ENCODE measurements around the gene HLCS.

Gene HLCS

GRCh38 chr21:36985751-36986594 lies 19.5 kb upstream of the HLCS start:
- DNase-seq = no peak

DNA sequence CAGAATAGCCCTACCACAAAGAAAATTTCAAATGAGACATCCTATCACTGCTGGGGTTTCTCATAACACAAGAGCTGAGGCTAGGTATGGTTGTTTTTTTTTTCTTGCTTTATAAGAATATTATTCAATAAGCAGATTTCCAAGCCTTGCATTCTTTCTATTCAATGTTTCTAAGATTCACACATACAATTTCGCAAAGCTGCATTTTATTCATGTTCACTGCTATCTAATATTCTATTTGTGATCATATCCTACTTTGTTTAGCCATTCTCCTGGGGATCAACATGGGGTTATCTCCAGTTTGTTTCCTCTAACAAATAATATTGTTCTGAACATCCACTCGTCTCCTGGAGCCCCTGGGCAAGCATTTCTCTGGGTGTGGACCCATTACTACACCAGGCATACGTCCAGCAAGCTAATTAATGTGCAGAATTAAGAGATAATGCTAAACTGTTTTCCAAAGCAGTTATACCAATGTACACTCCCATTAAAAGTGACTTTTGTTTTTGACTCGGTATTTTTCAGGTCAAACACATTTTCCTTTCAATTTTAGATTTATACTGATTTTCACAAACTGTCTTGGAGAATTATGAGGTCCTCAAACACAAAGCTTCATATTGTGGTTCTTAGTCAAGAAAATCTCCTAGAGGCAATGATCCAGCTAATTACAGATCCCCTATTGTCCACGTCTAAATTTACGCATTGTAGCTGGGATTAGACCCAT lies 15.7 kb upstream of the HLCS start:
- DNase-seq = no peak

DNA sequence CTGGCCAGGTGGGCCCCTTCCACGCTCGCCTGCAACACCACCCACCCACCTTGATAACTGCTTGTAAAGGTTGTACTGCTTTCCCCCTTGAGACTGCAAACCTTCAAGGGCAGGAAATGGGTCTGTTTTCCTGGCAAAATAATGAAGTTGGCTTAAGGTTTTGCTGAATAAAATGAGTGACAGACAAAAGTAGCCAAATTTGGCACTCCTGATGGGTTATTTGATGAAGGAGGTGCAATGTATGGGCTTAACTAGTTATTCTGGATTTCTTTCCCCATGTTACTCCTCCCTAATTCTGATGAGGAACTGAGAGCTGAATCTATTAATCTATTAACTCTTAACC lies 14.6 kb upstream of the HLCS start:
- no peak for DNase-seq

DNA sequence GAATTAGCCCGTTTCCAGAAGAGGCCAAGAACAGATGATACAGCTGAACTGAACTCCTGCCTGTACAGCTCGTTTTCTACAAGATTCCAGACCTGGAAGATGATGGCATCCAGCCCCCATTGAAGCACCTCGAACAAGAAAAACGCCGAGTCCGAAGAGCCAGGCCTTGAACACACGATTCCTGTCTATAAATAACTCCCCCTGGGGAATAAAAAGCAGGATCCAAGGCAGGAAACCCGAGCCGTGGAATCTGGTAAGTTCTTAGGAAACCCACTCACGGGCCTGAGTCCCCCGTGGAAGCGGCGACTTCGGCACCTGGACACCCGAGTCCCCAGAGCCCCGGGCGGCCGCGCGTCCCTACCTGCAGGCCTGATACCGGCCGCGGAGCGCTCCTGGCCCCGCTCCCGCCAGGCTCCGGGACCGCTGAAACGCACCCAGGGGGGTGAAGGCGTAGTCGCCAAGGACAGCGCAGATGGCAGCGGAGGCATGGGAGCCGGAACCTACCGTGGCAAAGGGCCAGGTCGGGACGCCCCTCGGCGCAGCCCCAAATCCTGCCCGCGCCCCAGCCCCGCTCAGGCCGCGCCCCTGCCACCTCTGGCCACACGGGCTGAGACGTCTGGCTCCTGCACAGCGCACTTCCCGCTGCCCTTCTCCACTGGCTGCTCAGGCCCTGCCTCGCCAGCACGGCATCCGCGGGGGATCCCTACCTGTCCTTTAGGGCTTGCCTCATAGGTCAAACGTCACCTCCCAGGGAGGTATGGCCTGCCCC lies 14.0 kb upstream of the HLCS start:
- no peak for DNase-seq

- DNase-seq = no peak
These were observed 10.6 kb upstream of the HLCS start for GRCh38 chr21:36976882-36977651.

DNA sequence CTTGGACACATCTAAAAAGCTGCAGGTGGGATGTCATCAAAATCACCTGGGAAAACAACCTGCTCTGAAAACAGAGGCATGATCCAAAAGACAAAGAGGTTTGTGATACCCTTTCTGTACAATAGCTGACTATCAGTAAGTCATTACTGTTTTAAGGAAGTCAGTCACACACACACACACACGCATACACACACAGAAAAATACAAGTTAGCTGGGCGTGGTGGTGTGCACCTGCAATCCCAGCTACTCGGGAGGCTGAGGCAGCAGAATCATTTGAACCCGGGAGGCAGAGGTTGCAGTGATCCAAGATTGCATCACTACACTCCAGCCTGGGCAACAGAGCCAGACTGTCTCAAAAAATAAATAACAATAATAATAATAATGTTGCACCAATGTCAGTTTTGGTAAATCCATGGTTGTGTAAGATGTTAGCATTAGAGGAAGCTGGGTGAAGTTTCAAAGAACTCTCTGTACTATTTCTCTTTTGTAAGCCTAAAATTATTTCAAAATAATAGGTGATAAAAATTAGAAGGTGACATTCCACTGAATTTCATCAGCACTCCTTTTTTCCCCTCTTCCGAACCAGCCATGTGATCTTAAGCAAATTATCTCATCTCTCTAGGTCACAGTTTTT lies 9.9 kb upstream of the HLCS start:
- no peak for DNase-seq

DNA sequence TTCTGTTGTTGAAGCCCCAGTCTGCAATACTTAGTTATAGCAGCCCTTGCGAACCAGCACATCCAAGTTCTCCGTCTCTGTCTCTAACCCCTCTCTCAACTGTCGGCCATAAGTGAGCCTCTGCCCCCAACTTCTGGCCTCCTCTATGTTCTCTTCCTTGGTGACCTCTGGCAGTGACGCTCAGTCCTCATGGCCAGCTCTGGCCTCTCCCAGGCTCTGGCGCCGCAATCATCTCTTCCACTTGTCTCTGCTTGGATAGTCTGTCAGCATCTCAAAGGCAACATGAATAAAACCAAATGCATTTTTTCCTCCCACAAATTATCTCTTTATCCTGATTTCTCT lies 8.4 kb upstream of the HLCS start:
- no peak for DNase-seq

- no peak for DNase-seq
These were observed 7.7 kb upstream of the HLCS start for GRCh38 chr21:36973986-36974850.

DNA sequence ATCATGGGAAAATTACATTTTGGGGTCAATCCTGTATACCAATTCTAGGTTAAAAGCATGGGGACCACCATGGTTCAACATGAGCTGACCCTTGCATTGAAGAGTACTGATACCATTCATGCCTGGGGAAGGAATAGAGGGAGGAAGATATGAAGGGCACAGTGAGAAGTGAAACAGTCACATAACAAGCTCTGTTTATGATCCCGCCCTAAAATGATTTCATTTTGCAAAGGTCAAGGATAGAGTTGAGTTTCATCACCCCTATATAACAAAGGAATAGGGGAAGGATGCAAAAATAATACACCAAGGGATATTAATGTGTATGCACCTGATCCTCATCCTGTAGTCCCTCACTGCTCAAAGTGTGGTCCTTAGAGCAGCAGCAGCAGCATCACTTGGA lies 2.5 kb upstream of the HLCS start:
- no peak for DNase-seq

GRCh38 chr21:36968414-36968813 lies 1.9 kb upstream of the HLCS start:
- DNase-seq = no peak

DNA sequence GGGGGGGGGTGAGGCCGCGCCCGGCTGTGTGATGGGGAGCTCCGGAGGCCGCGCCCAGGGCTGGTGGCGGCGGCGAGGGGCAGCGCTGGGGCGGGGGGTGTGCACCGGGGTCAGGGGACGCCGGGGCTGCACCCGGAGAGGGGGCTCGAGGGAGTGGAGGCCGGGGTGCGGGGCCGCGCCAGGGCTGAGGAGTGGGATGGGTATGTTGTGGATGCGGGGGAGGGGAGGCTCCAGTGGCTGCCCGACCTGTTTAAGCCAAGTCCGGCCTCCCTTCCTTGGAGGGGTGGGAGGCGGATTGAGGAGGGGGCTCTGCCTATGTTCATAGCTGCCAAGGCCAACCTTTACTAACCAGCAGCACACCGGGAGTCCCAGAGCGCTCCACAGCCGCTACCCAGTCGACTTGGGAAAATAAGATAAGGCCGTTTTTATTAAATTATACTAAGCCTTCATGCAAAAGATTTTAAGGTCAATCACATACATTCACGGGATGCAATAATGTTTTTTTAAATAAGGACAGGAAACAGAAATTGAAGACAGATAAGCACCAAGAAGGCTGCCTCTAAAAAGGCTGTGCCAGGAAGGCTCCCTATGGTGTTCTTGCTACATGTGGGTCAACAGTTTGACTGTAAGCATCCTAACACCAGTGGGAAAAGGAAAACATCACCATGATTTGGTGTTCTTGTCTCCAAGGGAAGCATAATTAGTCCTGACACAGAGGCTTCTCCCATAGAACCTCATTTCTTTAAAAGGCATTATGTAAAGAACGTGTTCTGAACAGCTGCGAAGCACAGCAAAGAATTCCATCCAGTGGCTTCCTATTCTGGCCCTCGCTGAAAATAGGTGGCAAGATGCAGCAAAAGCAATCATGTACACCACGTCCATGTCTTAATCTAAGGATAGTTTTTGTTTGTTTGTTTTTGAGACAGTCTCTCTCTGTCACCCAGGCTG lies 626 bp upstream of the HLCS start:
- no peak for DNase-seq

DNA sequence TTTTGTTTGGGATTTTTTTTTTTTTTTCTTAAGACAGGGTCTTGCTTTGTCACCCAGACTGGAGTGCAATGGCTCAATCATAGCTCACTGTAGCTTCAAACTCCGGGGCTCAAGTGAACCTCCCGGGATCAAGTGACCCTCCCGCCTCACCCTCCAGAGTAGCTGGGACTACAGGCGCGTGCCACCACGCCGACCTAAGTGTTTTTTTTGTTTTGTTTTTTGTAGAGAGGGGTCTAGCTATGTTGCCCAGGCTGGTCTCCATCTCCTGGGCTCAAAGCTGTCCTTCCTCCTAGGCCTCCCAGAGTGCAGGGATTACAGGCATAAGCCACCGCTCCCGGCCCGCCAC lies 776 bp downstream of the HLCS start:
- no peak for DNase-seq

DNA sequence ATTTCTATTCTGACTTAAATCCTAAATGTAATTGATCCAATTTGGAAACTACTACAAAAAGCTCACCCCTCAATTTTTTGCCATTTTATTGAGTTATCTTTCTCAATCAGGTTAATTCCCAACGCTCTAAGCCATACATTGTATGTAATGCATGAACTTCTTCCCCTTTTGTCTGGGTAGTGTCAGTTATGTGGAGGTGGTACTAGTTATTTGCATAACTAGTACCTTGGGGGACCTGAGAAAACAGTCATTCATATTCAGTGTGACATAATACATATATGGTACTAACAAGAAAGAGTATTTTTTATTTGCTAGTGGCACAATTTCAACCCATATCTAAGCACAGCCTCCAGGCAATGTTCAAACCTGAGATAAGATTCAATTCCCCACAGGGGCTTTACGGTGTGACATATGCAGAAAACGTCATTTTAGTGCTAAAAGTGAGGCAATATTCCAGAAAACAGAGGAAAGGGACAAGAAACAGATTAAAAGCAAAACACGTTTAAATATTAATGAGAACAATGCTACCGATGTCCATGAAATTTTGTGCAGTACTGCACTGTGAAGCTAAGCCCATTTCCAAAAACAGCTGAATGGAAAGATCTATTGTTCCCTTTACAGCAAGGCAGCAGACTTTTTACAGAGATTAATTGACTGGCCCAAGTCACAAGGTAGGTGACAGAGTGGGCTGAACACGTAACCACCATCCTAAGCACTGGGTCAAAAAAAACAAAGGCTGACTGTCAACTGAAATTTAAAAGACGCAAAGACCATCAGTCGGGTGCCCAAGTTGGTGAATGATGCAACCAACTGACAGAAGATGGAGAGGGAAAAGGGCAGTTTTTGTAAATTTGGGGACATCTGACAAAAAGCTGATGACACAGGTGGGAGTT lies 1.4 kb downstream of the HLCS start:
- no peak for DNase-seq

- no peak for DNase-seq
These were observed 2.1 kb downstream of the HLCS start for GRCh38 chr21:36964398-36964797.

GRCh38 chr21:36962098-36962780 lies 4.2 kb downstream of the HLCS start:
- no peak for DNase-seq

DNA sequence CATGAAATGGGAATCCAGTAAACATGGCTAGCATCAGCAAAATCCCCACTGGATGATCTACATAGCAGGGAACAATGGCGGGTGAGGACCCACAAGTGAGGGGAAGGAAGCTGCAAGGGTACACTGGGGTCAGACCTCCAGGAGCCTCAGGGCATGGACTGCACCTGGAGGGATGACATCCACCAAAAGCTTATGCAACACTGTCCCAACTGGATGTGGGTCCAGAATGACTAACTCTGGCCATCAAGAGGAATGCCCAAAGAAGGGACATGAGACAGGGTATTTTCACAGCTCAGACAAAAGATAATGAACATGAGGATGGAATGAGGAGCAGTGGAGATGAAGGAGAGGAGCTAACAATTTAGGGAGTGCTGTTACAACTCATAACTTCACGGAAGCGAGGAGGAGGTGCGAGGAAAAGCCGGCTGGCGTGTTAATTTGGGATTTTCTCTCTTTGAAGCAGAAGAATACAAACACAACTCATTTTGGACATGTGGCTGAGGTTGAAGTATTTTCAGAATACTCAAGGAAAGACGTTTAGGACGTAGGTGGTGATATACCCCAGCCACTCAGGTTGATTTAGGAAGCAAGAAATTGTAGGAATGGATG lies 5.7 kb downstream of the HLCS start:
- no peak for DNase-seq

DNA sequence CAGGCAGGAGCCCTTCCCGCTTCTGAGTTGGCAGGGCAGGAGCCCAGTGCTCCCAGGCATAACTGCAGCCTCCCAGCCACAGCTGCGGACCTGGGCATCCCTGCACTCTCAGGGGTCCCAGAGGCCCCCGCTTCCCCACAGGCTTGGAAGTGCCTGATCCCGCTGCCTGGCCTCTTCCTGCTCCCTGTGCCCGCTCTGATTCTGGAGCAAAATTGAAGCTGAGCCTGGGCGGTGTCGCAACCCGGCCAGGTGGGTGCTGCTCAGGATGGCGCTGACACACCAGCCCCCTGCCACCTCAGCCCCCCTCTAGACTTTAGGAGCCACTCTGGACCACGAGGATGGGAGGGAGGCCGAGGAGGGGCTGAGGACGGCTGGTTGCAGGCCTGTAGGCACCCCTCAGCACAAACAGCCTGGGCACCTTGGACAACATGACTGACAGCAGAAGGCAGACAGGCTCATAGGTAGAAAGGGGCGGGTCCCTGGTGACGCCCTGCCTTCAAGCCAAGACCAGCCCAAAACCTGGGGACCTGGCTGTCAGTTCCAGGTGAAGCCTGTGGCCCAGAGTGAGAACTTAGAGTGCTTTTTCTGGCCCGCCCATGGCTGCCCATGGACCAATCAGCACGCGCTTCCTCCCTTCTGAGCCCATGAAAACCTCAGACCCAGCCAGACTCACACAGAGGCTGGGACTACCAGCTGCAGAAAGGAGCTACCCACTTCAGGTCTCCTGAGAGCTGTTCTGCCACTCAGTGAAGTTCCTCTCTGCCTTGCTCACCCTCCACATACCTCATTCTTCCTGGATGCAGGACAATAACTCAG lies 7.2 kb downstream of the HLCS start:
- DNase-seq = no peak

GRCh38 chr21:36955783-36956182 lies 10.7 kb downstream of the HLCS start:
- DNase-seq = no peak

Data from NCI-H1417 treated with DMSO at 0.1 percent for 48 hours (cell line).